HepG2 (cell line): ENCODE data around the gene SENP6. TPM values are rescaled to one million over a fixed set of nuclear protein-coding genes. Genes with fewer than 3 reads are reported as not detected.

Source experiments
- ATAC-seq: fragments of 200-7000 bp; cut with Tn5 transposase; 3 replicates; pipeline ENCODE4 v1.9.1; 2020; ENCODE audit warnings: mild to moderate bottlenecking, moderate library complexity
- BruUV-seq: library from RNA; stranded (reverse); fragments of 400-500 nt; replicated peaks from 2 replicates; lab custom pipeline; 2021; lab: Mats Ljungman, UMichigan
- CTCF ChIA-PET: fragments of 300-600 bp; formaldehyde crosslinking; extraction: SDS; loops from one replicate; lab custom pipeline; 2021; ENCODE audit warnings: low total read pairs, inconsistent platforms, low intra/inter-chr PET ratio; lab: Yijun Ruan, JAX
- POLR2A ChIA-PET: fragments of 350-600 bp; sonication (Branson Sonifier 250); formaldehyde crosslinking; loops from one replicate; lab custom pipeline; 2020; ENCODE audit warnings: antibody characterized with exemption, inconsistent platforms; lab: Yijun Ruan, JAX
- DNase-seq: peaks from one replicate; pipeline ENCODE4 v3.0.0-alpha.2; 2015; ENCODE audit warnings: low spot score
- FAIRE-seq: peaks from 3 replicates; lab custom pipeline; 2011; peaks lifted over from hg19 to GRCh38; lab: Jason Lieb, UNC
- H2AFZ ChIP-seq: one replicate; pipeline ENCODE4 v1.6.1; 2011; ENCODE audit warnings: low read length, inconsistent platforms
- H3K27ac ChIP-seq: fragments of 300-600 bp; 3 replicates; pipeline ENCODE4 v1.8.0; 2011; ENCODE audit warnings: mixed run types, mild to moderate bottlenecking, mixed read lengths, low read length, inconsistent platforms; ENCODE audit not compliant: insufficient read depth; ENCODE audit errors: extremely low read length
- H3K27me3 ChIP-seq, 2 experiments: fragments of 200-600 bp in 1 of 2; 2 replicates in 1 of 2; 3 replicates in 1 of 2; pipeline versions ENCODE4 v1.6.0 to v1.8.0; 2011; ENCODE audit warnings: low read length in 2 of 2, mild to moderate bottlenecking in 2 of 2, moderate library complexity in 2 of 2, inconsistent platforms in 1 of 2; ENCODE audit not compliant: insufficient read depth in 2 of 2, control insufficient read depth in 1 of 2
- H3K36me3 ChIP-seq, 2 experiments: fragments of 200-600 bp in 1 of 2; replicated peaks in 1 of 2; 2 replicates in 1 of 2; 3 replicates in 1 of 2; pipeline versions ENCODE4 v1.5.1 to v1.8.0; 2011; ENCODE audit warnings: low read length in 2 of 2, inconsistent platforms in 1 of 2; ENCODE audit not compliant: insufficient read depth in 2 of 2, control insufficient read depth in 1 of 2
- H3K4me1 ChIP-seq: 2 replicates; pipeline ENCODE4 v1.5.1; 2012; ENCODE audit warnings: low read length, inconsistent platforms; ENCODE audit not compliant: insufficient read depth
- H3K4me2 ChIP-seq: 2 replicates; pipeline ENCODE4 v1.6.0; 2011; ENCODE audit warnings: low read depth, low read length, inconsistent platforms
- H3K4me3 ChIP-seq, 3 experiments: fragments of 200-600 bp in 1 of 3; sonication (generic), shearing (Covaris generic) in 1 of 3; replicated peaks in 1 of 3; 2 replicates each; pipeline ENCODE4 v1.5.1; 2011 to 2016; ENCODE audit warnings: low read length in 3 of 3, inconsistent platforms in 2 of 3, low read depth in 2 of 3, mild to moderate bottlenecking in 2 of 3, control low read depth in 1 of 3, mixed read lengths in 1 of 3; ENCODE audit not compliant: insufficient read depth in 1 of 3
- H3K79me2 ChIP-seq: one replicate; pipeline ENCODE4 v1.6.1; 2011; ENCODE audit warnings: low read length, inconsistent platforms; ENCODE audit not compliant: insufficient read depth
- H3K9ac ChIP-seq: 2 replicates; pipeline ENCODE4 v1.6.0; 2011; ENCODE audit warnings: mild to moderate bottlenecking, low read depth, low read length, inconsistent platforms; ENCODE audit not compliant: insufficient read depth
- H3K9me3 ChIP-seq: 2 replicates; pipeline ENCODE4 v1.5.1; 2012; ENCODE audit warnings: mild to moderate bottlenecking, low read length
- H4K20me1 ChIP-seq: 2 replicates; pipeline ENCODE4 v1.6.0; 2011; ENCODE audit warnings: inconsistent platforms, mild to moderate bottlenecking, low read length, moderate library complexity; ENCODE audit not compliant: insufficient read depth
- ARNTL ChIP-seq: sonication (generic); formaldehyde crosslinking; IDR thresholded peaks from 2 replicates; pipeline ENCODE4 v1.4.0; 2020; ENCODE audit warnings: mild to moderate bottlenecking, missing genetic modification reagents
- FOXO1 ChIP-seq: sonication (generic); formaldehyde crosslinking; IDR thresholded peaks from 2 replicates; pipeline ENCODE4 v1.4.0; 2020; ENCODE audit warnings: missing genetic modification reagents
- HDAC1 ChIP-seq: sonication (generic); formaldehyde crosslinking; IDR thresholded peaks from 2 replicates; pipeline ENCODE4 v1.5.1; 2020; ENCODE audit warnings: mild to moderate bottlenecking, missing genetic modification reagents
- HNF1A ChIP-seq, 2 experiments: sonication (generic) in 1 of 2; formaldehyde crosslinking in 1 of 2; IDR thresholded peaks; 2 replicates each; pipeline versions ENCODE4 v1.4.0 to v1.6.1; 2016 to 2020; ENCODE audit warnings: borderline replicate concordance in 1 of 2, low read depth in 1 of 2, mild to moderate bottlenecking in 1 of 2, missing genetic modification reagents in 1 of 2
- HNF4A ChIP-seq: sonication (generic); formaldehyde crosslinking; IDR thresholded peaks from 2 replicates; pipeline ENCODE4 v1.4.0; 2020; ENCODE audit warnings: missing genetic modification reagents
- KDM1A ChIP-seq: IDR thresholded peaks from 2 replicates; pipeline ENCODE4 v1.6.1; 2016; ENCODE audit warnings: missing compliant biosample characterization
- MEF2D ChIP-seq: sonication (generic); formaldehyde crosslinking; IDR thresholded peaks from 2 replicates; pipeline ENCODE4 v1.5.1; 2020; ENCODE audit warnings: mild to moderate bottlenecking, missing genetic modification reagents
- MTERF4 ChIP-seq: sonication (generic); formaldehyde crosslinking; IDR thresholded peaks from 2 replicates; pipeline ENCODE4 v1.8.0; 2023; ENCODE audit warnings: mild to moderate bottlenecking, missing genetic modification reagents
- NFRKB ChIP-seq: fragments of 450-650 bp; IDR thresholded peaks from 2 replicates; pipeline ENCODE4 v1.6.1; 2017
- NFYB ChIP-seq: sonication (generic); formaldehyde crosslinking; IDR thresholded peaks from 2 replicates; pipeline ENCODE4 v1.4.0; 2020; ENCODE audit warnings: missing genetic modification reagents
- SRSF9 ChIP-seq: fragments of 200-400 bp; formaldehyde crosslinking; IDR thresholded peaks from 2 replicates; pipeline ENCODE4 v1.6.1; 2018; ENCODE audit warnings: borderline replicate concordance, mild to moderate bottlenecking, low read depth, low read length; ENCODE audit not compliant: insufficient read depth, poor library complexity, severe bottlenecking
- TOE1 ChIP-seq: sonication (generic); formaldehyde crosslinking; IDR thresholded peaks from 2 replicates; pipeline ENCODE4 v1.4.0; 2020; ENCODE audit warnings: mild to moderate bottlenecking, missing genetic modification reagents
- ZBTB37 ChIP-seq: sonication (generic); formaldehyde crosslinking; IDR thresholded peaks from 2 replicates; pipeline ENCODE4 v1.4.0; 2020; ENCODE audit warnings: mild to moderate bottlenecking, missing genetic modification reagents
- ZFAT ChIP-seq: sonication (generic); formaldehyde crosslinking; conservative IDR thresholded peaks from 2 replicates; pipeline ENCODE4 v1.8.1; 2023; ENCODE audit warnings: missing genetic modification reagents, inconsistent platforms
- ZMYM3 ChIP-seq: sonication (generic); formaldehyde crosslinking; IDR thresholded peaks from 2 replicates; pipeline ENCODE4 v1.5.1; 2020; ENCODE audit warnings: mild to moderate bottlenecking, missing genetic modification reagents
- ZNF121 ChIP-seq: sonication (generic); formaldehyde crosslinking; IDR thresholded peaks from 2 replicates; pipeline ENCODE4 v1.5.0; 2020; ENCODE audit warnings: mild to moderate bottlenecking, missing genetic modification reagents
- ZNF569 ChIP-seq: sonication (generic); formaldehyde crosslinking; IDR thresholded peaks from 2 replicates; pipeline ENCODE4 v1.5.0; 2020; ENCODE audit warnings: mild to moderate bottlenecking, missing genetic modification reagents, moderate library complexity, borderline replicate concordance
- ZSCAN21 ChIP-seq: sonication (generic); formaldehyde crosslinking; IDR thresholded peaks from 2 replicates; pipeline ENCODE4 v1.8.0; 2022; ENCODE audit warnings: mild to moderate bottlenecking, missing genetic modification reagents, moderate library complexity, borderline replicate concordance
- WGBS: methylation state at CpG from one replicate; pipeline ENCODE4 v1.1.6; 2017; ENCODE audit warnings: low lambda C conversion rate; 5-methylcytosine and 5-hydroxymethylcytosine counted together
- in situ Hi-C: cut with HindIII; loops from 2 replicates; pipeline ENCODE4 v1.10.0; 2017; ENCODE audit warnings: low pct_unique_long_range_greater_than_20kb; ENCODE audit not compliant: extremely low pct_ligation_motif_present
- intact Hi-C: fragments of 100-400 bp; cut with micrococcal nuclease; formaldehyde crosslinking; loops from one replicate; pipeline ENCODE4 v1.10.0; 2022; ENCODE audit not compliant: unreplicated experiment
- polyA plus RNA-seq, 8 experiments: library from polyadenylated mRNA; depleted of rRNA in 3 of 8; stranded (reverse) in 7 of 8; unstranded in 1 of 8; fragments of >200 nt; fragmentation: Illumina TruSeq in 4 of 8; extraction: Trizol in 4 of 8; gene quantifications; 2 replicates each; pipeline versions ENCODE4 v1.2.1 to v1.2.3, GENCODE V29; 2011 to 2016; ENCODE audit warnings: low read depth in 4 of 8, missing spikeins in 1 of 8, mixed read lengths in 1 of 8; ENCODE audit not compliant: insufficient read depth in 1 of 8
- total RNA-seq, 5 experiments: library from RNA; depleted of rRNA; stranded (reverse); fragments of >200 nt; fragmentation: Illumina TruSeq; extraction: Trizol; gene quantifications; 2 replicates each; pipeline ENCODE4 v1.2.3, GENCODE V29; 2016; ENCODE audit warnings: low read depth in 1 of 5

The SENP6 gene
- total and polyA plus RNA-seq, 2 of the 13 experiments (the other 11 are each of a cell fraction or from before 2014, with no cell fraction given), result 21.9 to 50.1 TPM

GRCh38 chr6:75727206-75727605 is 125.5 kb downstream of the SENP6 start:
- no peaks in the 10 kb centered on the region for H3K9me3 ChIP-seq
- FAIRE-seq, result no peak
- H4K20me1 ChIP-seq, result no peaks in the 10 kb centered on the region
- no peak overlapping the region for H3K9ac ChIP-seq
- no TSS peak for BruUV-seq
- no peak overlapping the region for H3K27ac ChIP-seq
- no peaks in the 10 kb centered on the region for H3K27me3 ChIP-seq
- intact Hi-C loops, result no loop called here
- peak; percentile 69 for ATAC-seq
- peak overlapping the region; percentile 7; the same call in 1 of the 2 replicates for H3K4me2 ChIP-seq
- no peak overlapping the region for H2AFZ ChIP-seq
- H3K4me3 ChIP-seq, result no peak overlapping the region
- no peaks in the 10 kb centered on the region for H3K36me3 ChIP-seq
- H3K79me2 ChIP-seq, result no peaks in the 10 kb centered on the region
- WGBS, result 14% methylated on average over 2 of the region's 2 CpGs
- POLR2A ChIA-PET, result no interaction called here
- CTCF ChIA-PET, result no interaction called here
- in situ Hi-C loops, result no loop called here
- DNase-seq, result no peak
- H3K4me1 ChIP-seq, result peaks cover 12% of the 10 kb centered on the region; the same call in 1 of the 2 replicates
- TF ChIP-seq NFYB (CRISPR knock-in tag) (no peak), ZSCAN21 (no peak), FOXO1 (CRISPR knock-in tag) (no peak), HDAC1 (CRISPR knock-in tag) (no peak), MEF2D (CRISPR knock-in tag) (no peak), SRSF9 (no peak), ZNF569 (CRISPR knock-in tag) (no peak), ZFAT (CRISPR knock-in tag) (no peak), ARNTL (CRISPR knock-in tag) (no peak), HNF4A (CRISPR knock-in tag) (0 out of 2 replicates have a peak, but pooled peaks have one; percentile 19), NFRKB (no peak), KDM1A (CRISPR knock-in tag) (0 out of 2 replicates have a peak, but pooled peaks have one; percentile 31), HNF1A (IDR thresholded peaks at IDR 0.05; ENCODE audit: low read depth) (no peak), HNF1A (CRISPR knock-in tag; IDR thresholded peaks at IDR 0.05; ENCODE audit: borderline replicate concordance) (no peak), ZNF121 (CRISPR knock-in tag) (peak; percentile 98), ZMYM3 (CRISPR knock-in tag) (peak; percentile 64), MTERF4 (no peak), ZBTB37 (CRISPR knock-in tag) (no peak), TOE1 (no peak)
